HG03457 (cell line): Measurements from ENCODE around the gene GHRH.

Source experiments
- ATAC-seq: cut with Tn5 transposase; IDR thresholded peaks from one replicate; pipeline ENCODE4 v1.9.1; 2021; ENCODE audit warnings: moderate number of reproducible peaks; ENCODE audit not compliant: unreplicated experiment

The GHRH gene

GRCh38 chr20:37238935-37239451, 22.6 kb downstream of the GHRH start:
- ATAC-seq: no peak

DNA sequence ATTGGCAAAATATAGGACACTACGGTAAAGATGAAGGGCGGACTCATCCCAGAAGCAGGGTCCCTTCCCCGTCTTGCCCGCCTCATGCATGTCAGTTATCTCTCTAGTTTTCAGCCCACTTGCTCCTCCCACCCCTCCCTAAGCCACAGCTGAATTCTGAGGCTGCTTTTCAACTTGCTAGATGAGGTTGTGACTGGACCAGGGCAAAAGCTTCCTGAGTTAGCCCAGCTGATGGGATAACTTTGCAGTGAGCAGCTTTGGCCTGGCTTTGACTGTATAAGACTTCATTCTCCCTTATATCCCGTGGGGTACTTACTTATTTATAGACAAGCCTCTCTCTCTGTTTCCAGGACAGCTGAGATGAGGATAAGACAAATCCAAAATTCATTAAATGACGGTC, 23.2 kb downstream of the GHRH start:
- ATAC-seq: no peak

- no peak for ATAC-seq
Measured at GRCh38 chr20:37237656-37238055, 24.0 kb downstream of the GHRH start.

DNA sequence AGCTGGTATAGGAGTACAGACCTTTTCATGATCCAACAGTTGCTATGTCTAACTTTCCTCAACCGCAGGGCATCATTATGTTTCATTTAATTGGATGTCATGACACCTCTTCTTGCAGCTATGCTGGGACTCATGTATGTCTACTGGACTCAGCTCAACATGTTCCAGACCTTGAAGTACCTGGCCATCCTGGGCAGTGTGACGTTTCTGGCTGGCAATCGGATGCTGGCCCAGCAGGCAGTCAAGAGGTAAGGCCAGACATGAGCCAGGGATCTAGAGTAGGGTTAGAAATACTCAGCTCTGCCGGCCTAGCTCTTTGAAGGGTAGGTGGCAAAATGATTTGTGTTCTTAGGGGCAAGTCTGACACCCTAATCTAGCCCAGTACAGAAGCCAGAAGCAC, 25.2 kb downstream of the GHRH start:
- no peak for ATAC-seq

DNA sequence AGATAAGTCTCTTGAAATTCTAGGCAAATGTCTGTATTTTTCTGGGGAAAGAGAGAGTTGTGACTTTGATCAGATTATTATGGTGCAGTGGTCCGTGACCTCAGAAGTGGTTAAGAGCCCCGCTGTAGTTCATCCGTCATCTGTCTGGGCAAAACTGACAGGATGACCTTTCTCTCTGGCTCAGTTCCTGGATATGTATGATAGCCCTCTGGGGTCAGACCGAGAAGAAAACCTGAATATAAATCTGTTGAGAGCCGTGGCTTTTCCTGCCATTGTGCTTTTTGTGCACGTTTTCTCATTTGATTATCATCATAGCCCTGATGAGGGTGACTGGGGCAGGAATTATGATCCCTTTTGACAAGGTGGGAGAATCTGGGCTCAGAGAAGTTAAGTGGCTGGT, 26.5 kb downstream of the GHRH start:
- ATAC-seq: no peak

GRCh38 chr20:37234254-37234581, 27.4 kb downstream of the GHRH start:
- ATAC-seq: no peak

GRCh38 chr20:37233548-37234253, 27.9 kb downstream of the GHRH start:
- no peak for ATAC-seq

DNA sequence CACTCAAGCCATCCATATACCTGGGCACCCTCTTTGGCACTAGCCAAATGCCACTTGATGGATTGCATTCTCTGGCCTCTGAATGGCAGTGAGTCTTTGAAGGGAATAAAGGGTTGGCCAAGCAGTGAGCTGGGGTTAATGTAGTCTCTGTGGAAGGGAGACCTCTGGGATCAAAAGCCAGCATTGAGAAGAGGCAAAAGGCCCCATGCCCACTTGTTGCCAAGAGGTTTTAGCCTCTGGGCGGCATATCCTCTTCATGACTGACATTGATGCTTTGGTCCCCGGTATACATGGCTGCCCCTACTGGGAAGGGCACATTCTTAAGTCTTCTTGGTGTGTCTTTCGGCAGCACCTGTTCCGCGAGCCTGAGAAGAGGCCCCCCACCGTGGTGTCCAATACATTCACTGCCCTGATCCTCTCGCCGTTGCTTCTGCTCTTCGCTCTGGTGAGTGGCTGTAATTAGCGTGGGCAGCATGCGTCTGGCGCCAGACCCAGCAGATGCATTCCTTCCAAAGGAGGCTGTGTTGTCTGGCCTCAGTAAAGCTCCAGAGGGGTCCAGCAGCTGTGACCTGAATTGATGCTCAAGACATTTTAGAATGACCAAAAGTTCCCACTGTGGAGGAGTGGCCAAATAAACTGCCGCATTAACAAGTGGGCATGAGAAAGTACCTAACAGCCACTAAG, 29.5 kb downstream of the GHRH start:
- ATAC-seq: no peak

DNA sequence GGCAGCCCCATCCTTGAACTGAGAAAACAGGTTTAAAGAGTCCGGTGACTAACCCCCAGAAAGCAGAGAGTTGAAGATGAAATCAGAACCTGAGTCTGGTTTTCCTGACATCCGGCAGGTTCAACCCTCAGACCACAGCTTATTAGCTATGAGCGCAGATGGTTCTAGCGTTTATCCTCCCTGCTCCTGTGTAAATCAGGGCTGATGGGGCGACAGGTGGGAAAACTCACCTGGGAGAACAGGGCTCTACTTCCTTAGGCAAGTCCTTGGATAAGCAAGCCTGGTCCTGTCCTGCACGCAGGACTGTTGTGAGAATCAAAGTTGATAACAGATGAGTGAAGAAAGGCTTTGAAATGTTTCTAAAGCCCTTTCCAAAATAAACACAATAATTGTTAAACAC, 31.4 kb downstream of the GHRH start:
- no peak for ATAC-seq

DNA sequence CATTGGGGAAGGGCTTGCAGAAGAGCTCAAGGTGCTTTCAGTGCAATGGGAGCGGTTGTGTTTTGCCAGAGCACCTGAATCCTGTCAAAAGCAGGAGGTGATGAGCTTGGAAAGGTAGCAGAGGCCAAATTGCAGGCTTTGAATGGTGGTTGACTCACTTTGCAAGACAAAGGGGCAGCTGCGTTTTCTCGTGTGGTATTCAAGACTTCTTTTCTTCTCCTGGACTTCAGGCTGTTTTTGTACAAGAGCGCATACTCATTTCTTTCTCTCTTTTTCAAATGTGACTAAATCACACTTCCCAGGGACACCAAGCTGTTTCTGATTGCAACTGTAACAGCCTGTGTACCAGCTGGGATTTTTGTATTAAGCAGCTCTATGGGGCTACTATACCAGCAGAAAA, 32.3 kb downstream of the GHRH start:
- ATAC-seq: no peak

GRCh38 chr20:37228656-37229055, 33.0 kb downstream of the GHRH start:
- no peak for ATAC-seq

DNA sequence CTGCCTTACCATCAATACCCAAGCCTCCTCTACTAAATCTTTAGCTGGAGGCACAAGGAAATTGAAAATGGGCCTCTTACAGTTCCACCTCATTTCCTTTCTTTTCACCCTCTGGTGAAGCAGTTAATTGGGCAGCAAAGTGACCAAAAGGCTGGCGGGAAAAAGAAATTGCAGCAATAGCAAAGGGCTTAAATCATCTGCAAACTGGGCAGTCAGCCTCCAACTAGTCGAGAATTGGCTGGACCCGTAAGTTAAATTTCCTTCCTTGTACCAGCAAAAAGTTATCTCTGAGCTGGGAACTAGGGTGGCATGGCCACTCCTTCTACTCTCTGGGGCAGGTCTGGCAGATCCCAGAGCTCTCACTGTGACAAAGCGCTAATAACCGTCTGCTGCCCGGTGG, 33.5 kb downstream of the GHRH start:
- ATAC-seq: no peak

DNA sequence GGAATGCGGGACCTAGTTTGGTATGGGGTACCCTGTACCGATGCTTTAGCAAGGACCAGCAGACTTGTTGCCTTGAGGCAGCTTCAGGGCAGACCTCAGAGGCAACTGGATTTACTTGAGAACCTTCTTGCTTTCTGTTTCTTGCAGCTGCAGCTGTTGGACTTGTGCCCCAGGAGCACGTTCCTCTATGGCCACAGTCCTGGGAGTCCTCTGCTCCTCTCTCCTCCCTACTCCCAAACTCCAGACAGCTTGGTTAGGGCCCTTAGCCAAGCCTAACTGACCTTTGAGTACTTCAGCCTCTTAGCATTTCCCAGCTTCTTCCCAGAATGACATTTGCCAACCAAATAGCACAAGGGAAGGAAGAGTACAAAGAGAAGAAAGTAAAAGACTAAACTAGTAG, 34.7 kb downstream of the GHRH start:
- no peak for ATAC-seq

GRCh38 chr20:37225146-37225545, 36.5 kb downstream of the GHRH start:
- ATAC-seq: no peak

DNA sequence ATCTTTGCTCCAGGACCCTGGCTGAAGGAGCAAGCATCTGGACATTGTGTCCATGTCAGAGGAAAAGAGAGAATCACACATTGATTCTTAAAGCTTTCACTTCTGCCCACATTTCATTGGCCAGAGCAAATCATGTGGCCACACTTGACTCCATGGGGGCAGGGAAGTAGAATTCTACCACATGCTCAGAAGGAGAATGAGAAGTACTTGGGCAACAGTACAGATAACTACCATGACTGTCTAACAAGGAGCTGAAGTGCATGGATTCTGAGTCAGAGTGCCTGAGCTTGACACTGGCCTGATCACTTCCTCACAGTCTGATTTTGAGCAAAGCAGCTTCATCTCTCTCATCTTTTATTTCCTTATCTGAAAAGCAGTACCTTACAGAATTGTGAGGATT, 38.6 kb downstream of the GHRH start:
- ATAC-seq: no peak

DNA sequence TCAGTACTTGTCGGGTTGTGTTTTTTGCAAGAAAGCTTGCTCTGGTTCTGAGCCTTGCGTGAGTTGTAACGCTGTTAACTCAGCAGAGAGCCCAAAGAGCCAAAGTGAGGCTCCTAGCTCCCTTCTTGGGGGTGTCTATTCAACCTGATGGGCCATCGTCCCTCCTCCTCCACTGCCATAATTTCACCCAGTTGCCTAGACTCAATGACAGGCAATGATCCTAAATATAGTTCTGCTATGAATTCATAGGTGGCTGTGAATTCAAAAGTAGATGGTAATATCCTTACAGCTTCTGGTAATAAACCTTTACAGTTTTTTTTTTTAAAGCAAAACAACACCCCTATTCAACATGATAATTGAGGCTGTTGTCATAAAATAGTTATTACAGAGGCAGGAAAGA, 39.5 kb downstream of the GHRH start:
- no peak for ATAC-seq

GRCh38 chr20:37220731-37221130, 40.9 kb downstream of the GHRH start:
- ATAC-seq: no peak

GRCh38 chr20:37219751-37220668, 41.6 kb downstream of the GHRH start:
- no peak for ATAC-seq

- no peak for ATAC-seq
Measured at GRCh38 chr20:37218976-37219375, 42.6 kb downstream of the GHRH start.

DNA sequence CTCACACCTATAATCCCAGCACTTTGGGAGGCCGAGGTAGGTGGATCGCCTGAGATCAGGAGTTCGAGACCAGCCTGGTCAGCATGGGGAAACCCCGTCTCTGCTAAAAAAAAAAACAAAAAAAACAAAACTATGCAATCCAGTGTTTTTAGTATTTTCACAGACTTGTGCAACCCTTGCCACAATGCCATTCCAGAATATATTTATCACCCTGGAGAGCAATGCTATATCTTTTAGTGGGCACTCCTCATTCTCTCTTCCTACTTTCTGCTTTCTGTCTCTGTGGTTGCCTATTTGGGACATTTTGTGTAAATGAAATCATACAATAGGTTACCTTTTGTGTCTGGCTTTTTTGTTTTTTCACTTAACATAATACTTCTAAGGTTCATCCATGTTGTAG, 43.2 kb downstream of the GHRH start:
- ATAC-seq: no peak

- no peak for ATAC-seq
Measured at GRCh38 chr20:37209661-37210314, 51.8 kb downstream of the GHRH start.
